22Rv1 (cell line): ENCODE data around the gene MEPCE.
"Not testable (repeated sequence)": the region's sequence is repeated elsewhere in the genome, so short reads cannot be mapped to it uniquely, and the experiment has no call there.

Experiments used
- H3K27ac ChIP-seq: fragments of 450-650 bp; 2 replicates; pipeline ENCODE4 v1.5.1; 2017
- ZFX ChIP-seq: fragments of 450-650 bp; IDR thresholded peaks from 2 replicates; pipeline ENCODE4 v1.6.1; 2017; ENCODE audit warnings: antibody characterized with exemption, borderline replicate concordance
- TF ChIP-seq, protein P1 (sequence below): fragments of 450-650 bp; IDR thresholded peaks from 2 replicates; pipeline ENCODE4 v1.5.1; 2017; ENCODE audit warnings: mild to moderate bottlenecking

MEPCE gene, protein sequence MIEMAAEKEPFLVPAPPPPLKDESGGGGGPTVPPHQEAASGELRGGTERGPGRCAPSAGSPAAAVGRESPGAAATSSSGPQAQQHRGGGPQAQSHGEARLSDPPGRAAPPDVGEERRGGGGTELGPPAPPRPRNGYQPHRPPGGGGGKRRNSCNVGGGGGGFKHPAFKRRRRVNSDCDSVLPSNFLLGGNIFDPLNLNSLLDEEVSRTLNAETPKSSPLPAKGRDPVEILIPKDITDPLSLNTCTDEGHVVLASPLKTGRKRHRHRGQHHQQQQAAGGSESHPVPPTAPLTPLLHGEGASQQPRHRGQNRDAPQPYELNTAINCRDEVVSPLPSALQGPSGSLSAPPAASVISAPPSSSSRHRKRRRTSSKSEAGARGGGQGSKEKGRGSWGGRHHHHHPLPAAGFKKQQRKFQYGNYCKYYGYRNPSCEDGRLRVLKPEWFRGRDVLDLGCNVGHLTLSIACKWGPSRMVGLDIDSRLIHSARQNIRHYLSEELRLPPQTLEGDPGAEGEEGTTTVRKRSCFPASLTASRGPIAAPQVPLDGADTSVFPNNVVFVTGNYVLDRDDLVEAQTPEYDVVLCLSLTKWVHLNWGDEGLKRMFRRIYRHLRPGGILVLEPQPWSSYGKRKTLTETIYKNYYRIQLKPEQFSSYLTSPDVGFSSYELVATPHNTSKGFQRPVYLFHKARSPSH

DNA sequence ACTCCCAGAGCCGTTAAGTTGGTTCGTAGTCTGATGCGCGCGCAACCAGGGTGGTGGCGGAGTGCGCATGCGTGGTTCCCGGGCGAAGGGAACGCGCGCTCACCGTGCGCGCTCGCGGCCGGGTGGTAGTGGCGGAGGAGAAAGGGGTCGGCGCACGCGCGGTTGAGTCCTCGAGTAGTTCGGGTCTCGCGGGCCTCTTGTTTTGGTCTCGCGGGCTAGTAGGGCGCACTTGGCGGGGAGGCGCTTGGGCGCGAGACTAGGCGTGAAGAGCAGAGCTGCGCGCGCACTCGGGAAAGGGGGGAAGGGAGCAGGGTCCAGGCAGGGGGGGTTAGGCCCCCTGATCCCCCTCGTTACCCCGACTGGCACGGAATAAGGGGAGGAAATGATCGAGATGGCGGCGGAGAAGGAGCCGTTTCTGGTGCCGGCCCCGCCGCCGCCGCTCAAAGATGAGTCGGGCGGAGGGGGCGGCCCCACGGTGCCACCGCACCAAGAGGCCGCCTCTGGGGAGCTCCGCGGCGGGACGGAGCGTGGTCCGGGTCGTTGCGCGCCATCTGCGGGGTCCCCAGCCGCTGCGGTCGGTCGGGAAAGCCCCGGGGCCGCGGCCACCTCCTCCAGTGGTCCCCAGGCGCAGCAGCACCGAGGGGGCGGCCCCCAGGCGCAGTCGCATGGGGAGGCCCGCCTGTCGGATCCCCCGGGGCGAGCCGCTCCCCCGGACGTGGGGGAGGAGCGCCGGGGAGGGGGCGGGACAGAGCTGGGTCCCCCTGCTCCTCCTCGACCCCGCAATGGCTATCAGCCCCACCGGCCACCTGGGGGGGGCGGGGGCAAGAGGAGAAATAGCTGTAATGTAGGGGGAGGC, at the start of gene MEPCE:
Gene MEPCE, plus strand, starts transcription at position 195 of the 856 bp plus-strand sequence. Its CDS starts 188 bp downstream, at position 383.
- H3K27ac ChIP-seq, result peak within 1 kb of the TSS; percentile 100
- TF ChIP-seq, protein P1, sequence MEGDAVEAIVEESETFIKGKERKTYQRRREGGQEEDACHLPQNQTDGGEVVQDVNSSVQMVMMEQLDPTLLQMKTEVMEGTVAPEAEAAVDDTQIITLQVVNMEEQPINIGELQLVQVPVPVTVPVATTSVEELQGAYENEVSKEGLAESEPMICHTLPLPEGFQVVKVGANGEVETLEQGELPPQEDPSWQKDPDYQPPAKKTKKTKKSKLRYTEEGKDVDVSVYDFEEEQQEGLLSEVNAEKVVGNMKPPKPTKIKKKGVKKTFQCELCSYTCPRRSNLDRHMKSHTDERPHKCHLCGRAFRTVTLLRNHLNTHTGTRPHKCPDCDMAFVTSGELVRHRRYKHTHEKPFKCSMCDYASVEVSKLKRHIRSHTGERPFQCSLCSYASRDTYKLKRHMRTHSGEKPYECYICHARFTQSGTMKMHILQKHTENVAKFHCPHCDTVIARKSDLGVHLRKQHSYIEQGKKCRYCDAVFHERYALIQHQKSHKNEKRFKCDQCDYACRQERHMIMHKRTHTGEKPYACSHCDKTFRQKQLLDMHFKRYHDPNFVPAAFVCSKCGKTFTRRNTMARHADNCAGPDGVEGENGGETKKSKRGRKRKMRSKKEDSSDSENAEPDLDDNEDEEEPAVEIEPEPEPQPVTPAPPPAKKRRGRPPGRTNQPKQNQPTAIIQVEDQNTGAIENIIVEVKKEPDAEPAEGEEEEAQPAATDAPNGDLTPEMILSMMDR, result no peak
- no peak for TF ChIP-seq ZFX

DNA sequence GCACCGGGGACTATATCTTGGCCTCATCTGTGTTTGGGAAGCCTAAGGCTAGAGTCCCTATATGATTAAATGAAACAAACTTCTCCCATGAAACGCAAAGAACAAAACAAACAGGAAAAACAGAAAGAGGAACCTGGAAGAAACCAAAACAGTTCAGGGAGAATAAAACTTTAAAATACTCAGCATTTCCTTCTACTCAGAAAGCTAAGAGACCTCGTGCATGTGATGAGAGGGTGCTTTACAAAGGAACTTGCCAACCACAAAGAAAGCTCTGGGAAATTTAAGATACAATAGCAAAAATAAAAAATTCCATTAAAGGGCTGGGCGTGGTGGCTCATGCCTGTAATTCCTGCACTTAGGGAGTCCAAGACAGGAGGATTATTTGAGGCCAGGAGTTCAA, 49.4 kb upstream of the MEPCE start:
- no peak overlapping the region for H3K27ac ChIP-seq
- TF ChIP-seq, protein P1, result no peak
- TF ChIP-seq ZFX, result no peak

DNA sequence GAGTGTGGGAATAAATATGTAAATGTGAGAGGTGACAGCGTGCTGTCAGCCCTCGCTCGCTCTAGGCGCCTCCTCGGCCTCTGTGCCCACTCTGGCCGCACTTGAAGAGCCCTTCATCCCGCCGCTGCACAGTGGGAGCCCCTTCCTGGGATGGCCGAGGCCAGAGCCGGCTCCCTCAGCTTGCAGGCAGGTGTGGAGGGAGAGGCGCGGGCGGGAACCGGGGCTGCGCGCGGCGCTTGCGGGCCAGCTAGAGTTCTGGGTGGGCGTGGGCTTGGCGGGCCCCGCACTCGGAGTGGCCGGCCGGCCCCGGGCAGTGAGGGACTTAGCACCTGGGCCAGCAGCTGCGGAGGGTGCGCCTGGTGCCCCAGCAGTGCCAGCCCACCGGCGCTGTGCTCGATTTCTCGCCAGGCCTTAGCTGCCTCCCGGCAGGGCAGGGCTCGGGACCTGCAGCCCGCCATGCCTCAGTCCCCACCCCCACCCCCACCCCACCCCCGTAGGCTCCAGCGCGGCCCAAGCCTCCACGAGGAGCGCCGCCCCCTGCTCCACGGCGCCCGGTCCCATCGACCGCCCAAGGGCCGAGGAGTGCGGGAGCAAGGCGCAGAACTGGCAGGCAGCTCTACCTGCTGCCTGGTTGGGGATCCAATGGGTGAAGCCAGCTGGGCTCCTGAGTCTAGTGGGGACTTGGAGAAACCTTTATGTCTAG, 47.9 kb upstream of the MEPCE start:
- H3K27ac ChIP-seq, result not testable (repeated sequence)

DNA sequence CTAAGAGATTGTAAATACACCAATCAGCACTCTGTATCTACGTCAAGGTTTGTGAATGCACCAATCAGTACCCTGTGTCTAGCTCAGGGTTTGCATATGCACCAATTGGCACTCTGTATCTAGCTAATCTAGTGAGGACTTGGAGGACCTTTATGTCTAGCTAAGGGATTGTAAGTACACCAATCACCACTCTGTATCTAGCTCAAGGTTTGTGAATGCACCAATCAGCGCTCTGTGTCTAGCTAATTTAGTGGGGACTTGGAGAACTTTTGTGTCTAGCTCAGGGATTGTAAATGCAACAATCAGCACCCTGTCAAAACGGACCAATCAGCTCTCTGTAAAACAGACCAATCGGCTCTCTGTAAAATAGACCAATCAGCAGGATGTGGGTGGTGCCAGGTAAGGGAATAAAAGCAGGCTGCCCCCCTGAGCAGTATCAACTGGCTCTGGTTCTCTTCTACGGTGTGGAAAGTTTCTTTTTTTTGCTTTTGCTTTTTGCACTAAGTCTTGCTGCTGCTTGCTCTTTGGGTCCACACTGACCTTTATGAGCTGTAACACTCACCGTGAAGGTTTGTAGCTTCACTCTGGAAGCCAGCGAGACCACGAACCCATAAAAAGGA, 47.3 kb upstream of the MEPCE start:
- not testable (repeated sequence) for H3K27ac ChIP-seq

DNA sequence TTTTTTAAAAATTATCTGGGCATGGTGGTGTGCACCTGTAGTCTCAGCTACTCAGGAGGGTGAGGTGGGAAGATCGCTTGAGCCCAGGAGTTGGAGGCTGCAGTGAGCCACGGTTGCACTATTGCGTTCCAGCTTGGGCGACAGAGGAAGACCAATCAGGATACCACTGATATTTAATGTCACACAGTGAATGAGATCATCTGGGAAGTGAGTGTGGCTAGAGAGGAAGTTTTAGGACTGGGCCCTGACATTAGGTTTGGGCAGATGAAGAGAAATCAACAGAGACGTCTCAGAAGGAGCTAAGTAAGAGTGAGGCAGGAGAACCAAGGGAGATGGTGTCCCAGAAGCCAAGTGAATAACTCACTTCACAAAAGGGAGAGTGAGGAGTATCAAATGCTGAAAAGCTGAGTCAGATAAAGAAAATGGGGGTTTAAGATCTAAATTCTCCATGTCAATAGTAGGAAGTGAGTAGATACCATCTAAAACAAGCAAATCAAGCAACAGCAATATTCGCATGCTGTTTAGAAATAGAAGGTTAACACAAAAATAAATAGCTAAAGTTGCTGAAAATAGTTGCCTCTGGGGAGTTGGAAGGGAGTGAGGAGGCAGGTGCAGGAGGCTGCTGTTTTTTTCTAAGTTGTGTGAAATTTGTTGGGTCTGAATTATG, 44.9 kb upstream of the MEPCE start:
- no peak for TF ChIP-seq ZFX
- TF ChIP-seq, protein P1, result no peak
- H3K27ac ChIP-seq, result no peak overlapping the region

DNA sequence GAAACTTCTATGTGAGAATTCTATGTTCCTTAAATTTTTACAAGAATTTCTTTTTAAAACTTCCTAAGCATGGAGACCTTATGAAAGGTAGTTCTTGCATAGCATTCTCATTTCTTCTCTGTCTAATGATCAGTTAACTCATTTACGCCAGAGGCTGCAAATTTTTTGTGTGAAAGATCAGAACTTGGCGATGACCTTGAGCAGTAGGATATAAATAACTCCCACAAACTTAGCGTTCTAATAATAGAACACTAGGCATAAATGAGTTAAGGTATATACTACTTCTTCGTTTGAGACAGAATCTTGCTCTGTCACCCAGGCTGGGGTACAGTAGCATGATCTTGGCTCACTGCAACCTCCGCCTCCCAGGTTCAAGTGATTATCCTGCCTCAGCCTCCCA, 42.7 kb upstream of the MEPCE start:
- H3K27ac ChIP-seq, result no peak overlapping the region
- no peak for TF ChIP-seq ZFX
- TF ChIP-seq, protein P1, result no peak

DNA sequence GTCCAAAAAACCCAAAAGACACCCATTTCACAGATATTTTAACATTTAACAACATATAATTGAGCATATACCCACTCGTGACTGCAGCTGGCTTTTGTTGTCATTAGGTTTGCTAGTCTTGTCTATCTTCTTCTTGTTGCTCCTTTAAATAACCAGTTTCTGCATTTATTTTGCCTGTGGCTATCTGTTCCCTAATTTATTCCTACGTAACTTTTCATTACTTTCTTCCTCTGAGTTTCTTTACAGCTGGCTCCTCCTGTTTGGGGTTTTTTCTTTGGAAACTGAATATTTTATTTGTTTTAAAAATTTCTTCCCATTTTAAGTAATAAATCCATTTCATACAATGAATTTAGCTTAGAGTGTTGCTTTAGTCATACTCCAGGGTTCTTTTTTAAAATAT, 41.9 kb upstream of the MEPCE start:
- no peak overlapping the region for H3K27ac ChIP-seq

More for the DNA sequence above, 41.9 kb upstream of the MEPCE start:
- TF ChIP-seq, protein P1, result no peak
- TF ChIP-seq ZFX, result no peak
